Activated naive CD8-positive, alpha-beta T cell (primary cell): ENCODE measurements around the gene STPG1.
A peak's percentile ranks its signal among the peaks of the same experiment; 100 is the strongest.

Source experiments
- H3K27ac Mint-ChIP-seq: one replicate; pipeline ENCODE4 v1.8.0; 2021; ENCODE audit warnings: mixed read lengths
- H3K27me3 Mint-ChIP-seq: one replicate; pipeline ENCODE4 v1.8.0; 2021; ENCODE audit warnings: mixed read lengths
- H3K36me3 Mint-ChIP-seq: one replicate; pipeline ENCODE4 v1.8.0; 2021; ENCODE audit warnings: mixed read lengths
- H3K4me1 Mint-ChIP-seq: one replicate; pipeline ENCODE4 v1.8.0; 2021; ENCODE audit warnings: low read depth, mixed read lengths
- H3K4me3 Mint-ChIP-seq: one replicate; pipeline ENCODE4 v1.8.0; 2021; ENCODE audit warnings: mild to moderate bottlenecking, mixed read lengths
- H3K9me3 Mint-ChIP-seq: one replicate; pipeline ENCODE4 v1.8.0; 2021; ENCODE audit warnings: low read depth, mixed read lengths

Gene STPG1

GRCh38 chr1:24318615-24319311 is 94.8 kb downstream of the STPG1 start:
- no peaks in the 10 kb centered on the region for H3K36me3 Mint-ChIP-seq
- peak overlapping the region; percentile 70 for H3K4me3 Mint-ChIP-seq
- H3K27ac Mint-ChIP-seq: no peak overlapping the region
- peaks cover 43% of the 10 kb centered on the region for H3K4me1 Mint-ChIP-seq
- H3K9me3 Mint-ChIP-seq: no peaks in the 10 kb centered on the region
- H3K27me3 Mint-ChIP-seq: peaks cover 38% of the 10 kb centered on the region

GRCh38 chr1:24317956-24318614 is 95.5 kb downstream of the STPG1 start:
- peaks cover 41% of the 10 kb centered on the region for H3K4me1 Mint-ChIP-seq
- H3K27me3 Mint-ChIP-seq: peaks cover 38% of the 10 kb centered on the region
- no peaks in the 10 kb centered on the region for H3K9me3 Mint-ChIP-seq
- H3K36me3 Mint-ChIP-seq: no peaks in the 10 kb centered on the region
- no peak overlapping the region for H3K27ac Mint-ChIP-seq
- H3K4me3 Mint-ChIP-seq: no peak overlapping the region

- no peaks in the 10 kb centered on the region for H3K9me3 Mint-ChIP-seq
- H3K4me3 Mint-ChIP-seq: no peak overlapping the region
- peaks cover 34% of the 10 kb centered on the region for H3K4me1 Mint-ChIP-seq
- H3K27ac Mint-ChIP-seq: no peak overlapping the region
- peaks cover 37% of the 10 kb centered on the region for H3K27me3 Mint-ChIP-seq
- no peaks in the 10 kb centered on the region for H3K36me3 Mint-ChIP-seq
Measured at GRCh38 chr1:24317081-24317480, 96.5 kb downstream of the STPG1 start.

GRCh38 chr1:24316645-24317044 is 96.9 kb downstream of the STPG1 start:
- H3K4me1 Mint-ChIP-seq: peaks cover 33% of the 10 kb centered on the region
- no peaks in the 10 kb centered on the region for H3K9me3 Mint-ChIP-seq
- H3K27ac Mint-ChIP-seq: no peak overlapping the region
- no peak overlapping the region for H3K4me3 Mint-ChIP-seq
- peaks cover 37% of the 10 kb centered on the region for H3K27me3 Mint-ChIP-seq
- H3K36me3 Mint-ChIP-seq: no peaks in the 10 kb centered on the region

GRCh38 chr1:24315391-24315790 is 98.2 kb downstream of the STPG1 start:
- peaks cover 30% of the 10 kb centered on the region for H3K27me3 Mint-ChIP-seq

GRCh38 chr1:24311741-24312140 is 101.8 kb downstream of the STPG1 start:
- H3K27me3 Mint-ChIP-seq: peaks cover 6% of the 10 kb centered on the region
- H3K4me1 Mint-ChIP-seq: no peaks in the 10 kb centered on the region
- H3K36me3 Mint-ChIP-seq: no peaks in the 10 kb centered on the region
- H3K9me3 Mint-ChIP-seq: no peaks in the 10 kb centered on the region
- H3K27ac Mint-ChIP-seq: no peak overlapping the region
- no peak overlapping the region for H3K4me3 Mint-ChIP-seq

More at GRCh38 chr1:24315391-24315790, 98.2 kb downstream of the STPG1 start:
- H3K36me3 Mint-ChIP-seq: no peaks in the 10 kb centered on the region
- no peaks in the 10 kb centered on the region for H3K9me3 Mint-ChIP-seq
- peaks cover 21% of the 10 kb centered on the region for H3K4me1 Mint-ChIP-seq
- no peak overlapping the region for H3K27ac Mint-ChIP-seq
- no peak overlapping the region for H3K4me3 Mint-ChIP-seq

GRCh38 chr1:24311234-24311633 is 102.3 kb downstream of the STPG1 start:
- Mint-ChIP-seq H3K4me3 (no peak overlapping the region), H3K36me3 (no peaks in the 10 kb centered on the region), H3K27me3 (peaks cover 6% of the 10 kb centered on the region), H3K4me1 (no peaks in the 10 kb centered on the region), H3K9me3 (no peaks in the 10 kb centered on the region), H3K27ac (no peak overlapping the region)

- H3K27me3 Mint-ChIP-seq: peaks cover 2% of the 10 kb centered on the region
- H3K4me1 Mint-ChIP-seq: no peaks in the 10 kb centered on the region
- H3K27ac Mint-ChIP-seq: no peak overlapping the region
- no peaks in the 10 kb centered on the region for H3K9me3 Mint-ChIP-seq
- H3K36me3 Mint-ChIP-seq: no peaks in the 10 kb centered on the region
- no peak overlapping the region for H3K4me3 Mint-ChIP-seq
Measured at GRCh38 chr1:24309762-24310485, 103.7 kb downstream of the STPG1 start.

- no peak overlapping the region for H3K27ac Mint-ChIP-seq
- peaks cover under 1% of the 10 kb centered on the region for H3K27me3 Mint-ChIP-seq
- H3K4me1 Mint-ChIP-seq: no peaks in the 10 kb centered on the region
- H3K4me3 Mint-ChIP-seq: no peak overlapping the region
- H3K36me3 Mint-ChIP-seq: no peaks in the 10 kb centered on the region
- no peaks in the 10 kb centered on the region for H3K9me3 Mint-ChIP-seq
Measured at GRCh38 chr1:24308365-24309015, 105.1 kb downstream of the STPG1 start.
